HG02798 (cell line): ENCODE results near the gene GIMAP5.
"Not testable (repeated sequence)": the region's sequence is repeated elsewhere in the genome, so short reads cannot be mapped to it uniquely, and the experiment has no call there.

ENCODE experiments used
- ATAC-seq: cut with Tn5 transposase; IDR thresholded peaks from one replicate; pipeline ENCODE4 v1.9.1; 2021; ENCODE audit warnings: mild to moderate bottlenecking; ENCODE audit not compliant: unreplicated experiment, poor library complexity

The GIMAP5 gene

GRCh38 chr7:150759479-150759878 lies 22.3 kb downstream of the GIMAP5 start:
- ATAC-seq = no peak

GRCh38 chr7:150766334-150766709 lies 29.1 kb downstream of the GIMAP5 start:
- ATAC-seq = no peak

- no peak for ATAC-seq
Measured at GRCh38 chr7:150769768-150770167, 32.5 kb downstream of the GIMAP5 start.

DNA sequence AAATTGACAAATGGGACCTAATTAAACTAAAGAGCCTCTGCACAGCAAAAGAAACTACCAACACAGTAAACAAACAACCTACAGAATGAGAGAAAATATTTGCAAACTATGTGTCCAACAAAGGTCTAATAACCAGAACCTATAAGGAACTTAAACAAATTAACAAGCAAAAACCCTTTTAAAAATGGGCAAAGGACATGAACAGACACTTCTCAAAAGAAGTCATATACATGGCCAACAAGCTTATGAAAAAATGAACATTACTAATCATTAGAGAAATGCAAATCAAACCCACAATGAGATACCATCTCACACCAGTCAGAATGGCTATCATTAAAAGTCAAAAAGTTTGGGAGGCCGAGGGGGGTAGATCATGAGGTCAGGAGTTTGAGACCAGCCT lies 36.9 kb downstream of the GIMAP5 start:
- ATAC-seq = not testable (repeated sequence)

DNA sequence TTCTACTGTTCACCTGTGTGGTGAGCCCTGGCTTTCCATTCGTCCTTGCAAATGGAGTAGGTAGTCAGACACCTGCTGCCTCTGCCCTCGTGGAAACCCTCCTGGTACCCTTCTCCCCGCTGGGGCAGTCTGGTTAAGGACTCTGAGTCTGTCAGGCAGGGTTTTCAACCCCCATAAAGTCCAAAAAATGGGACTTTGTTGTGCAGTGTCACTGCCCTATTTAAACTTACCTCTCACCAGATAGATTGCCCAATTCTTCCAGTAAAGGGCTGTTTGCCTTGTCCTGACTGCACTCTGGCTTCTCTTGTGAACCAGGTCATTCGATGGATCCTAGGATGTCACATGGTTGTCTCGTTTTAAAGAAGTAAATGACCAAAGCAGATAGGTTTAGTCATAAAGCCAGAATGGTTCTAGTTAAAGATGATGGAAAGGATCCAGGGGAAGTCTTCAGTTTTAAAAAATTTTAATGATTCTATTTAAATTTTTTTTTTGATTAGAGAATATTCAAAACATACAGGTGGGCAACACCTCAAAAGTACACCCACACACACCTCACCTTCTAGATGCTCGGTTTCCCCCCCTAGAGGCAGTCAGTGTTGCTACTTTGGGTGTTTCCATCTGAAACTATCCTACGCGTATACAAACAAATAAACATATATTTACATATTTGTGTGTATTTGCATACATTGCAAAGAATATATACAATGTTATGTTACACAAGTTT lies 41.0 kb downstream of the GIMAP5 start:
- ATAC-seq = no peak

GRCh38 chr7:150778738-150779301 lies 41.6 kb downstream of the GIMAP5 start:
- peak; percentile 71 for ATAC-seq

DNA sequence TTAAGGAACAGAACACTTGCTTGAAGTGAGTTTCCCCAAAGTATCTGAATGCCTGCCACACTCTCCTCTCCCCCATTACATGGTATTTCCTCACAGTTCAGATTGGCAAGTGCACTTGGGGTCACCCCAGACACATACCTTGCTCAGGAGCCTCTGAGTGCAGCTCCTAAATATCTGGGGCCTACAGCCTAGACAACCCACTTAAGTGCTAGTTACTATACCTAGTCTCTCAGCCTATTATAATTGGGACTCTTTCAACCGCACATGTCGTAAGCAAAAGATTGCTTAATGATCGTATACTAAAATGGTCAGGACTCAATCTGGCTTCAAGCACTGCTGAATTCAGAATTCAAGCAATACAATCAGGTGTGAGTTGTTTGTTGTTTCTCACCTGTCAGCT lies 43.1 kb downstream of the GIMAP5 start:
- ATAC-seq = no peak

DNA sequence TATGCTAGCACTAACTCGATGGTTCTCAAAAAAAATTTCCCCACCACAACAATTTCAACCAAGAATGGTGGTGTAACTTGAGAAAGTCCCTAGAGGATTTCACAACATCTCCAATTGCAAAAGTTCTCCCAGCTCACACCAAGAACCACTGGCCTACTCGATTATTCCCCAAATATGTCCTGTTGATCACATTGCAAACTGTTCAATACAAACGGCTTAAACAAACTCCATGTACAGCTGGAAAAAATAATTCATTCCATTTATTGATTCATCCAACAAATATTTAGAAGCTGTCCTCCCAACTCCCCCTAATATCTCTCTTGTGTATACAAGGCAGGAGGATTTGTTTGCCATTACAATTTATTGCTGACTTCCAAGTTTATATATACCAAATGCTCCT lies 43.9 kb downstream of the GIMAP5 start:
- no peak for ATAC-seq

DNA sequence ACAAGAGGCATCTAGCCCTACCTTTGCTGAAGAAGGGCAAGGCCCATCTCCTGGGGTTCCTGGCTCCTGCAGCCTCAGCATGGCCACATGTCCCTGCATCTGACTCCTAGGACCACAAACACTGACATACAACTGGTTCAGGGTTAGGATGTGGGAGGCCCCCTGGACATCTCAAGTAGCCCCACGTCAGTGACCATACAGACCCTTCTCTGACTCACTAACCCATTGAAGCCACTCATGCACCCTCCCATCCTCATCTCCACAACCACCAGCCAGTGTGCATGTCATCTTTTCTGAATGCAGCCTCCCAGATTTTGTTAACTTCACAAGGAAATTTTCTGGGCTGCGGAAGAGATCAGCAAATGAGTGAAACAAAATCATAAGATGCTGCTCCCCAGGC lies 44.7 kb downstream of the GIMAP5 start:
- no peak for ATAC-seq

DNA sequence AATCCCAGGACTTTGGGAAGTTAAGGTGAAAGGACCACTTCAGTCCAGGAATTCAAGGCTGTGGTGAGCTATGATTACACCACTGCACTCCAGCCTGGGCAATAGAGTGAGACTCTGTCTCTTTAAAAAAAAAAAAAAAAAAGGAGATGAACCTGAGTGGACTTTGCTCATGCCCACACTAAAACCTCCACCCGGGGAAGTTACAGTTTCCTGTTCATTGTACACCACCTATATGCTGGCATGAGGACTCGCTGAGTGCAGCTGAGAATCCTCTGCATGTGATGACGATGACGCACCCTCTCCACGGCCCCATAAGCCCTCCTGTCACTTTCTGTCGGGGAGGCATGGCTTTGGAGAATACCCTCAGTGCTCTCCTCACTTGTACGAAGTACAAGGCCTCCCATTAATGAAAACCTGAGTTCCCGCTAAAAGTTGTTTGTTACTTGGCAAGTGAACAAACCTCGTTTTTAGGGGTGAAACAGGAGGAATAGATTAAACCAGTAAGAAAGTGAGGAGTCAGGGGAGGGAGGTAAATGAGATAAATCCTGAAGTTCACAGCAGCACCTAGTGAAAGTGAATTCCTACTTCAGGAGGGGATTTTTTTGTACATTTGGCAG lies 47.0 kb downstream of the GIMAP5 start:
- ATAC-seq = no peak

DNA sequence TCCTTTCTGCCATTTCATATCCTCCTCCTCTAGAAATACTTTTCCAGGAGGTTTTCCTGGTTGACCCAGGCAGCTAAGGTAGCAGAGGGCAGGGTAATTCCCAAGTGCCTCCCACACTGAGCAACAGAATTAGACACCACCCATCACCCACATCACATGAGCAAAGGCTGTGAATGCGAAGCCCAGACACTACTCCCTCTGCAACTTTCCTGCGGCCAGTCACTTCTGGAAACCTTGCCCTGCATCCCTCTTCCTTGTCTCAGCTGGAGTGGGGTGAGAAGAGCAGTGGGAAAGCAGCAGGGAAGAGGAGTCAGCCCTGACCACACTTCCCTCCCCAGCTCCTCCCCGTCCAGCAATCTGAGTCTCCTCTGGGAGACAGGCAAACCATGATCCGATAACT lies 47.7 kb downstream of the GIMAP5 start:
- no peak for ATAC-seq

DNA sequence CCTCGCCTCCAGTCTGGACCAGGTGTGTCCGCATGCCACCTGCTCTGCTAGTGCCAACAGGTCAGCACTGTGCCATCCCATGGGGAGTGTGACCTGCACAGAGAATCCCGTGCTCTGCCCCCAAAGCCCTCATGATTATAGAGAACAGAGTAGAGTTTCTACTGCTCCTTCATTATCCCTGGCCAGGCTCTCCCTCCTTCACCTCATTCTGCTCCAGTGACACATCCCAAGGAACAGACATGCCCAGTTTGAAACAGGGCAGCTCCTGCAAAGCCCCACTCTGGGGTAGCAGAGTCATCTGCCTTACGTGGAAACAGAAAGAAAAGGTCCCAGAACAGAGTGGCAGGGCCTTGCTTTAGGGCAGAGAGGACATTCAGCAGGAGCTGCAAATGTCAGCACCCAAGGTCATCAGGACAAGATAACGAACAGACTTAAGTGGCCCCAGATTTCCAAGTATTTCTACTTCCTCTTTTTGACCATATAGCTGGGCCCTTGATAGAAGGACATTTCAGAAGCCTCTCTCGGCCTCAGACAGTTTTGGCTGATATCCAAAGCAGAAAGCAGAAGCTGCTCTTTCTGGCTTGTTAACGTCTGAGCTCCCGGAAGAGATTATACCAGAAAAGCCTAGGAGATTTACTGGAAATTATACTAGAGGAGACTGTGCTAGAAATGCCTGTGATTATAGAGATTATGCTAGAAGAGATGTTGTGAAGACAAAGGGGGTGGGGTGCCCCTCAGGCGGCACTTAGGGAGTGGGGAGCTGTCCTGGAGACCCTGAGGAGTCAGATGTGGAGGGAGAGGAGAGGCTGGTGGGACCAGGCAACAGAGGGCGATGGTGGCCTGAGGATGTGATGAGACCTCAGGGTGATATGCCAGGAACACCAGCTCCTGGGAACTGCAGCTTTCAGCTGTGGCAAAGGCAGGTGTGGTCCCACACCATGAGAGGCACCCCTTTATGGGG lies 50.4 kb downstream of the GIMAP5 start:
- peak; percentile 45 for ATAC-seq

DNA sequence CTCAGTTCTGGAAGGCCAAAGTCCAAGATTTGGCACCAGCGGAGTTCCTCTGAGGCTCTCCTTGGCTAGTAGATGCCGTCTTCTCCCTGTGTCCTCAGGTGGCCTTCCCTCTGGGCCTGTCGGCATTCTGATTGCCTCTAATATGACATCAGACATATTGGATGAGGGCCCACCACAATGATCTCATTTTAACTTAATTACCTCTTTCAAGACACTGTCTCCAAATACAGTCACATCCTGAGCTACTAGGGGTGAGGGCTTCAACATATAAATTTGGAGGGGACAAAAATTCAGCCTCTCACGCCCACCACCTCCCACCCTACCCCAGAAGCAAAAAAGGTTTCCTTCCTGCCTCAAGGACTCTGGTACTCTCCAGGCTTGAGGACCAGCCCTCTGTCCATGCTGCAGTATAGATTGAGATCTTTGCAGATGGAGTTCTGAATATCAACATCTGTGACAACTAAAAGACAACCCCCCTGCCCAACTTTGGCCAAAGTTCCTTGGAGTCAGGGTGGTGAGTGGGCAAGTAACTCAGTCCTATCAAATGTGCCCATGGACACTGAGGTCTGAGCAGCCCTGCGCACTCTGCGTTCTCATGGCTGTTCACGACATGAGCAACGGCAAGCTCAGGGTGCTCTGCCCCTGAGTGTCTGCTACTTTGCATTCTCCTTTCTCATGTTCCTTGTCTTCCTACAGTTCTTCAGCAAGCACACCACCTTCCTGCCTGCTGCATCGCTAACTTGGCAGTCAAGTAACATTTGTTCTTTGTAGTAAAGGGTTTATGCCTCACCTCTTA lies 51.5 kb downstream of the GIMAP5 start:
- ATAC-seq = no peak

DNA sequence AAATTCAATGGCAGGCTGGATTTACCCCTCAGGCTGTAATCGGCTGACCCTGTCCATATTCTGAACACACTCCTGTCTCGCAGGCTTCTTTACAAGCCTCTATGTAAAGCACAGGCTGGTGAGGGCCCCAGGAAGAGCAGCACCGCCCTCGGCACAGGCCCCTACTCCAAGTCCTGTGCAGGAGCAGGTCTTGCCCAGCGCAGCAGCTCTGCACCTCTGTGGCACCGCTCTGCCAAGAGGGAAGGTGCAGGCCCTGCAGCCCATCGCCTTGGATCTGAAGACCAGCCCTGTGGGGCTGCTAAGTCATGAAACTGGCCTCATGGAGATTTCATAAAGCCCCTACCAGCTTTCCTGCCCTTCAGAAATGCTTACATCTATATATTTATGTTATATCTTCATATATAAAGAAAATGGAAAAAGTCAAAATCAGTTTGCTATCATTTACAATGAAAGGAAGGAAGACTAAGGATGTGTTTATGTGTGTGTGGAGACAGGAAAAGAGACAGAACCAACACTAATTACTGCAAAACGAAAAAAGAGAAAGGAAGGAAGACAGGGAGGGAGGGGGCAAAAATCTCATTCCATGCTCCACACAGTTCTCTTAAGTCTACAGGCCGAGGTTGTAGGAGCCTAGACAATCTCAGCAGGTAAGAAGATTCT lies 53.3 kb downstream of the GIMAP5 start:
- no peak for ATAC-seq

DNA sequence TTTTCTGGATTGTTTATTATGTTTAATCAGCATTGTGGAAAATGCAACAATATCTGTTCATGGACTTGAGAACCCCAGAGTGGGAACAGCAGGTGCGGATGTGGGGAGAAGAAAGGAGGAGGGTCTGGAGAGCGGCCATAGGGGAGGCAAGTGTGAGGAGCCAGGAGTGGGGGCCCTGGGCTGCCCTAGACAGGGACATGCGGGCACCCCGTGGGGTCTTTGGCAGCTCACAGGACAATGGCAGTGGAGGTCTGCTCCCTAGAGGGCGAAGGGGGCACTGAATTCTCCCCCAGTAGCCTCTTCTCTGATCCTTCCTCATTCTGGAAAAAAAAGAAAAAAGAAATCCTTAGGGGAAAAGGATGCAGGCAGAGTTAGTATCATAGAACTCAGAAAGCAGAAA lies 54.1 kb downstream of the GIMAP5 start:
- ATAC-seq = no peak

- no peak for ATAC-seq
Measured at GRCh38 chr7:150791746-150792452, 54.7 kb downstream of the GIMAP5 start.
